Keratinocyte (primary cell): ENCODE measurements around the gene SLC22A1.

Experiments used
- EZH2 ChIP-seq: IDR thresholded peaks from one replicate; pipeline ENCODE4 v1.6.1; 2012; ENCODE audit warnings: inconsistent platforms, mild to moderate bottlenecking, low read length, moderate library complexity
- TF ChIP-seq, protein P1 (sequence below), 3 experiments: IDR thresholded peaks in 1 of 3; conservative IDR thresholded peaks in 1 of 3; optimal IDR thresholded peaks in 1 of 3; 2 replicates in 2 of 3; 3 replicates in 1 of 3; pipeline versions ENCODE3 to v1.5.1; 2011; ENCODE audit warnings: low read length in 3 of 3, mild to moderate bottlenecking in 3 of 3, moderate library complexity in 2 of 3, control low read depth in 1 of 3, inconsistent platforms in 1 of 3; ENCODE audit not compliant: insufficient read depth in 2 of 3; ENCODE audit errors: extremely low read depth in 1 of 3

DNA sequence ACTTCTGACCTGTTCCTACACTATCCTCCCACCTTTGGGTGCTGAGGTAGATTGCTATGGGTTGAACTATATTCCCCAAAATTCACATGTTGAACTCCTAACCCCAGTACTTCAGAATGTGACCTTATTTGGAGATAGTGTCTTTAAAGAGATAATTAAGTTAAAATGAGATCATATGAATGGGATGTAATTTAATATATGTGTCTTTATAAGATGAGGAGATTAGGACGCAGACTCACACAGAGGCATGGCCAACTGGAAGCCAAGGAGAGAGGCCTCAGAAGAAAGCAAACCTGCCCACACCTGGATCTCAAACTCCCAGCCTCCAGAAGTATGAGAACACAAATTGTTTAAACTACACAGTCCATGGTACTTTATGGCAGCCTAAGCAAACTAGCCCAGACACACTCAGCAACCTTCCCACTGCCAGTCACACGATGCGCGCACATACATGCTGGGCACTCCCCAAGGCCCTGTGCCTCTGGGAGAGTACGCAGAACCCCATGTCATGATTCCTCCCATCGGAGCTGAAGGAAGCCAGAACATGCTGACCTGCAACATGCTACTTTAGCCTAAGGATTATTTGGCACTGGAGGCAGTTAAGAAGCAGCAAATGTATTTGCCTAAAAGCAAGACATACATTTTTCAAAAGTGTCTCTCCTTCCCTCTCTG lies 8.9 kb upstream of the SLC22A1 start:
- TF ChIP-seq, protein P1, sequence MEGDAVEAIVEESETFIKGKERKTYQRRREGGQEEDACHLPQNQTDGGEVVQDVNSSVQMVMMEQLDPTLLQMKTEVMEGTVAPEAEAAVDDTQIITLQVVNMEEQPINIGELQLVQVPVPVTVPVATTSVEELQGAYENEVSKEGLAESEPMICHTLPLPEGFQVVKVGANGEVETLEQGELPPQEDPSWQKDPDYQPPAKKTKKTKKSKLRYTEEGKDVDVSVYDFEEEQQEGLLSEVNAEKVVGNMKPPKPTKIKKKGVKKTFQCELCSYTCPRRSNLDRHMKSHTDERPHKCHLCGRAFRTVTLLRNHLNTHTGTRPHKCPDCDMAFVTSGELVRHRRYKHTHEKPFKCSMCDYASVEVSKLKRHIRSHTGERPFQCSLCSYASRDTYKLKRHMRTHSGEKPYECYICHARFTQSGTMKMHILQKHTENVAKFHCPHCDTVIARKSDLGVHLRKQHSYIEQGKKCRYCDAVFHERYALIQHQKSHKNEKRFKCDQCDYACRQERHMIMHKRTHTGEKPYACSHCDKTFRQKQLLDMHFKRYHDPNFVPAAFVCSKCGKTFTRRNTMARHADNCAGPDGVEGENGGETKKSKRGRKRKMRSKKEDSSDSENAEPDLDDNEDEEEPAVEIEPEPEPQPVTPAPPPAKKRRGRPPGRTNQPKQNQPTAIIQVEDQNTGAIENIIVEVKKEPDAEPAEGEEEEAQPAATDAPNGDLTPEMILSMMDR (optimal IDR thresholded peaks at IDR 0.05 in 1 of 3, IDR thresholded peaks at IDR 0.05 in 1 of 3, conservative IDR thresholded peaks at IDR 0.05 in 1 of 3; ENCODE audit: extremely low read depth in 1 of 3, insufficient read depth in 2 of 3, low read length in 3 of 3): no peak
- TF ChIP-seq EZH2: no peak
